ENCODE measurements around the gene TET3.
"Not testable (repeated sequence)": the region's sequence is repeated elsewhere in the genome, so short reads cannot be mapped to it uniquely, and the experiment has no call there.

Gene TET3

DNA sequence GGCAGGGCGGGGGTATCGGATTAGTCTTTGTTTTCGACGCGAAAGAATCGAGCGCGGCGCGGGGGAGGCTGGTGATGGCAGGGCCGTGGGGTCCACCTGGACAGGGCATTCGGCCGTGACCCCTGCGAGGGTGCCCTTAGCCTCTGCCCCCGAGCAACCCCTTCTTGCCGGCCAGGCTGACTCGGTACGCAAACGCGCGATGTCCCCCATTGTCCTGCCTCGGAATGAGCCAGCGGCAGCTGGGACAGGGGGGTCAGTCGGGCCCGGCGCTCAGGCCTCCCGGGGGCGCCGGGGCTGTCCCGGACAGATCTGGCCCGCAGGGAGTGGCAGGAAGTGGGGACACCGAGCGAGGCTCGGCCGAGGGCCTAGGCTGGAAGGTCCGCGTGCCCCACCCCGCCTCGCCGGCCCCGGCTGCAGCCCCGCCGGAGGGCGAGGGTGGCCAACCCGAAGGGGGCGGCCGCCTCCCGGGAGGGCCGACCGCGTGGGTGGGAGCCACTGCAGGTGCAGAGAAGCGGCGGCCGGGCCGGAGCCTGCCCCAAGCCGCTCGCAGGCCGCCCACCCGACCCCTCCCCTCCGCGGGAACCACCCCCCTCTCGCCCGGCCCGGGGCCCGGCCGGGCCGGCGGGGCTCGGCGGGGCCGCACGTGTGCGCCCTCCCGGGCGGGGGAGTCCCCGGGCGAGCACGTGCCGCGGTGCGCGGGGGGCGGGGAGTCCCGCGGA, at the start of gene TET3:
TSS of gene TET3 (plus strand) at position 708 of the 719 bp plus-strand sequence. CDS start 1,494 bp downstream, outside the sequence.
- DNase-seq = no peak

- no peak for DNase-seq
Observed at GRCh38 chr2:73935641-73936040, 49.1 kb upstream of the TET3 start.

DNA sequence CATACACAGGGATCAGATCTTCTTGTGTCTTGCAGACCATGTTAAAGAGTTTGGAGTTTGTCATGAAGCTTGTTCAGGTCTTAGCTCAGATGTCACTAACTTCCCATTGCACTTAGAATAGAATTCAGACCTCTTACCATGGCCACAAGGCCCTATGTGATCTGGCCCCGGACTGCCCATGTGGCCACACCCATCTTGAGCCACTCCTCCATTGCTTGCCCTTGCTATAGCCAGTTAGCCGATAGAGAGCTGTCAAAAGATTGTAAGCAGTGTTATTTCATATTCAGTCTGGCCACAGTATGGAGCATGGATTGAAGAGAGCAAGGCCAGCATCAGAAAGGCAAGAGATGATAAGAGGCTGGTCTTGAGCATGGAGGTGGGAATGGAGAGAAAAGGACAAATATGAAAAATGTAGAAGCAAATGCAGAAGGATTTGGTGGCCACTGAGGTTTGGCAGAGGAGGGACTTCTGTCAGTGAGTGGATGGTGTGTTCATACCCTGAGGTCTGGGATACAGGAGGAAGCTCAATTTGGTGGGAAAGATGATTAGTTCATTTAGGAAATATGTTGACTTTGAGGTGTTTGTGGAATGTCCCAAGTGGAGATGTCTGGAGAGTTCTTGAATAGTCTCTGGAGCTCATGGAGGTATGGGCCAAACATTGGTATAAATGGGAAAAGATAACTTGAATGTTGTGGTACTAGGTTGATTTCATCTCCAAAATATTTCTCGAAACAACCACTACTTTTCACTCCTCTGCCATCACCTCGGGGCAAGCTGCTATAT, 47.4 kb upstream of the TET3 start:
- no peak for DNase-seq

- no peak for DNase-seq
Observed at GRCh38 chr2:73937899-73938298, 46.8 kb upstream of the TET3 start.

DNA sequence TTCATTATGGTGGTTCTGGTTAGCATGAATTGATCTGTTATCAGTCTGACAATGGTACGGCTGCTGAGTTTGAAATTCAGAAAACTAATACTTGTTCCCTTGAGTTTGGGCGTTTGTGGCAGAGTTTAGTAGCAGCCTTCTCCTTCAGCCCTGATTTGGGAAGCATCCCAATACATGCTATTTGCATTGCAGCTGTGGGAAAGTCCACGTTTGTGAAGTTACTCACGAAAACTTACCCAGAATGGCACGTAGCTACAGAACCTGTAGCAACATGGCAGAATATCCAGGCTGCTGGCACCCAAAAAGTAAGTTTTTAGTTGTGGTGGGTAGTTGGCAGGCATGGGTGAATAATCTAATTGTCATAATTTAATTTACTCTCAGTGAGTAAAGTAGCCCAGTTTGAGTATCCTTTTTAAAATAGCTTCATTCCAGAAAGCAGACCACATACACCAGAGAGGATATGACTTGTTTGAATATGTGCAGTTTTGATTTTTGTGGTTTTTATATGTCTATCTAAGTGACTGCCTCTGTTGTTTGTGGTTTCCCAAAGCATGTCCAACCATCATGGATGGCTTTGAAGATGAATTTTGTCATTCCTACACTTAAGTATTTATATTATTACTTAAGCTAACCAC, 45.9 kb upstream of the TET3 start:
- no peak for DNase-seq

DNA sequence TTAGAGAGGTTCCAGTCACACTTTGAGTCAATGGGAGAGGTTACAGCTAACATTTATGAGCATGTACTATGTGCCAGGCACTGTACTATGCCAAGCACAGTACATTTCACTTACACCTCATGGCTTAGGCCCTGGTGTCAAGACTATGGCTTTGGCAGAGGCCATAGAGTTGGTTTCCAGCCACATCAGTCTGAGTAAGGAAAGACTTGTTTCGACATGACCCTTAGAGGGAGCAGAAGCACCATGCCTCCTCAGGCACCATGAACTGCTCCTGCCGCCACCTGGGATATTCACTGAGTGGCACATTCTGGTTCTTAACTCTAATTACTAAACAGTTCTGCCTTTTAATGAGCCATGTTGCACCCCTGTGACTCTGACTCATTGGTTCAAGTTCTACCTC, 45.3 kb upstream of the TET3 start:
- DNase-seq = no peak

DNA sequence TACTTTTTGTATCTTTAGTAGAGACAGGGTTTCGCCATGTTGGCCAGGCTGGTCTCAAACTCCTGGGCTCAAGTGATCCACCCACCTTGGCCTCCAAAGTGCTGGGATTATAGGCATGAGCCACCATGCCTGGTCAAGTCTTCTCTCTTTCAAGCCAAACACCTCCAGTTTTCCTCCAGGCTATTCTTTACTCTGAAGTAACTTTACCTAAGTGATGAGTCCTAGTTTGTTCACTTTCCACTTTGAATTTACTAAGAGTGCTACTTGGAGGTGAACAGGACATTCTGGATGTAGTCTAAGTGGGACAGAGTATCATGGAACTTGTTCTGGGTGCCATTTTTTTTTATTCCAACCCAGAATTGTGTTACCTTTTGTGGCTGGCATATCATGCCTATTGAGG, 44.6 kb upstream of the TET3 start:
- DNase-seq = not testable (repeated sequence)

GRCh38 chr2:73942664-73943063, 42.0 kb upstream of the TET3 start:
- DNase-seq = no peak

GRCh38 chr2:73944714-73945113, 40.0 kb upstream of the TET3 start:
- no peak for DNase-seq

DNA sequence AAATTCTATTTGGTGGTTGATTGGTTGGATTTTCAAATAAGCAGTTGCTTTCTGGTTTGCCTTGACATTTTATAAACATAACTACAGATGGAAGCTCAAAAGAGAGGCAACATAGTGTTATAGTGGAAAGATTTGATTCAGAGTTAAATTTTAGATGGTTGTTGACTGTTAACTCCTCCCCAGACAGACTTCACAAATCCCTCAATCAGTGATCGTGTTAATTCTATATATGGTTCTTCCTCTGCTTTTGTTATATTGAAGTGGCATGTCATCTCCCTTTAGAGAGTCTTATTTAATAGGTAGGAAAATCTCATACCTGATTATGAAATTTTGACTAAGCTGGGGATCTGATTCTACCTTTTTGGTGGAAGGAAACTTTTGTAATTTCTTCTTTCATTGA, 38.5 kb upstream of the TET3 start:
- DNase-seq = no peak

DNA sequence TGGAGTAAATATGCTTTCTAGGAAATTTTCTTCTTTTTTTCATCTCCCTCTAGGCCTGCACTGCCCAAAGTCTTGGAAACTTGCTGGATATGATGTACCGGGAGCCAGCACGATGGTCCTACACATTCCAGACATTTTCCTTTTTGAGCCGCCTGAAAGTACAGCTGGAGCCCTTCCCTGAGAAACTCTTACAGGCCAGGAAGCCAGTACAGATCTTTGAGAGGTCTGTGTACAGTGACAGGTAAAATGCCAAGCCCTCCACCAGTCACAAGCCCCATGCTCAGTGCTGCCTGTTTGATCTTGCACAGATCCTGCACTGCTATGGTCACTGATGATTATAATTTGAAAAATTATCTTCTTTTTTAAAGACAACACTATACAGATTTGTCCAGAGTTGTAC, 38.0 kb upstream of the TET3 start:
- no peak for DNase-seq

DNA sequence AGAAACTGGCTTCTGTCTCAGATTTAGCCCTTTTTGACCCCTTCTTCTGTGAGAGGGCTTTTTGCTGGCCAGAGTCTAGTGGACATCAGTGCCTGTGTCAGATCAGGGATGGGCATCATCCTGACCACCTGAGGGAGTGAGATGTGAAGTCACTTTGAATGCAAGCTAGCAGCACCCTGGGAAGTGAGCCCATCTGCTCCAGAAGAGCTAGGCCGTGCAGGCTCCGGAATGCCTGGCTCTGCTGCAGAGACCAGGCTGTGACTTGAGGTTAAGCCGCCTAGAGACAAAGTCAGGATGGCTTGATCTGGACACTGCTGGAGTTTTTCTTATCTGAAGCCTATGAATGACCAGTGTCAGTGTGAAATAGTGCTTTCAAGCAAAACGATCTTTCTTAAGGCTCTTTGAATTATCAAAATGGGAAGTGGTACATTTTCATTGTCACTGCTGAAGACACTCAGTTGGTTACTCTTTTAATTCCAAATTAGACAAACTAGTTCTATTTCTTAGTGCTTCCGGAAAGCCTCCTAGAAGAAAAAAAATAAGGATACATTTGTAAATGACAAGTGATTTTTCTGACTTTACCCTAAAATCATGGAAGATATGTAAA, 37.2 kb upstream of the TET3 start:
- DNase-seq = no peak

DNA sequence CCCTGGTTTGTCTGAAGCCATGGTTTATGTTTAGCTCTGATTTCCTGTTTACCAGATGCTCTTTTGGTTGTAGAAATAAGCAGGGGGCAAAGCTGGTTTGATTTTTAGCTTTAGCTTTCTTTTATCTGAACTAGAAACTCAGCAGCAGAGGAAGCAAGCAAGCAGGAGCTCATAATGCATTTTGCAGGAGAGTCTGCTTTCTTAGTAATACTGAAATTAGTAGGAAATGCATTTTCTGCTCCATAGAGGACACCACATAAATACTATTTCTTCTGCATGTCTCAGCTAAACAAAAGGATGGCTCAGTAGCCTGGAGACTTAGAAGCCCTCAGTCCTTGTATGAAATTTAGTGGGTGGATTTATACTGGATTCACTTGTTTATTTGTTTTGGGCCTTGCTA, 34.9 kb upstream of the TET3 start:
- DNase-seq = no peak

- DNase-seq = no peak
Observed at GRCh38 chr2:73952499-73953446, 31.9 kb upstream of the TET3 start.

- no peak for DNase-seq
Observed at GRCh38 chr2:73956218-73956865, 28.4 kb upstream of the TET3 start.

GRCh38 chr2:73961274-73961673, 23.4 kb upstream of the TET3 start:
- DNase-seq = no peak

GRCh38 chr2:73961823-73962615, 22.7 kb upstream of the TET3 start:
- DNase-seq = no peak

DNA sequence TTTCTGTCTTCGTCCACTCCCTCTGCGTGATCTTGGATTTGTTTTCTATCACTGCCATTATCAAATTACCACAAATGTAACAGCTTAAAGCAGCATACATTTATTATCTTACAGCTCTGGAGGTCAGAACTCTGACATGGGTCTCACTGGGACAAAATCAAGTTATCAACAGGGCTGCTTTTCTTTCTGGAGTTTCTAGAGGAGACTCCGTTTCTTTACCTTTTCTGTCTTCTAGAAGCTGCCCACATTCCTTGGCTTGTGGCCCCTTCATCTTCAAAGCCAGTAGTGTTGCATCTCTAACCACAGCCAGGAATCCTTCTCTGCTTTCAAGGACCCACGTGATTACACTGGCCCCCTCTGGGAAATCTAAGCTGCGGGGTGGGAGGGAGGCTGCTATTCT, 21.9 kb upstream of the TET3 start:
- no peak for DNase-seq

GRCh38 chr2:73963385-73964120, 21.2 kb upstream of the TET3 start:
- no peak for DNase-seq

- DNase-seq = no peak
Observed at GRCh38 chr2:73964223-73964622, 20.5 kb upstream of the TET3 start.

Data from SHP77 (cell line).